Measurements from ENCODE around the gene BRD7. TPM values are rescaled to one million over a fixed set of nuclear protein-coding genes. Genes with fewer than 3 reads are reported as not detected.
A peak's percentile ranks its signal among the peaks of the same experiment; 100 is the strongest.

Gene BRD7
- total and polyA plus RNA-seq, 2 of the 13 experiments (the other 11 are each of a cell fraction or from before 2014, with no cell fraction given): 82.3 to 149 TPM

- TF ChIP-seq ARID5B (CRISPR knock-in tag; IDR thresholded peaks at IDR 0.05) (no peak), ZNF597 (CRISPR knock-in tag; IDR thresholded peaks at IDR 0.05) (no peak), ZNF749 (CRISPR knock-in tag; IDR thresholded peaks at IDR 0.05; ENCODE audit: borderline replicate concordance) (no peak), ZNF879 (CRISPR knock-in tag; IDR thresholded peaks at IDR 0.05) (no peak), ZBTB2 (CRISPR knock-in tag; IDR thresholded peaks at IDR 0.05; ENCODE audit: low read depth) (no peak), ZNF570 (CRISPR knock-in tag; IDR thresholded peaks at IDR 0.05; ENCODE audit: borderline replicate concordance) (no peak), BRCA1 (CRISPR knock-in tag; IDR thresholded peaks at IDR 0.05) (no peak; the same call in 1 of the 2 replicates), ZNF331 (CRISPR knock-in tag; IDR thresholded peaks at IDR 0.05) (no peak), NFYB (CRISPR knock-in tag; IDR thresholded peaks at IDR 0.05) (no peak), HIVEP1 (CRISPR knock-in tag; IDR thresholded peaks at IDR 0.05) (peak; percentile 48; the same call in 1 of the 2 replicates), IRF2 (CRISPR knock-in tag; IDR thresholded peaks at IDR 0.05) (no peak), CENPT (CRISPR knock-in tag; IDR thresholded peaks at IDR 0.05; ENCODE audit: low read depth) (no peak), SMAD3 (CRISPR knock-in tag; IDR thresholded peaks at IDR 0.05) (no peak), MAZ (IDR thresholded peaks at IDR 0.05; ENCODE audit: borderline replicate concordance, low read depth, low read length) (no peak), MAZ (CRISPR knock-in tag; IDR thresholded peaks at IDR 0.05; ENCODE audit: low read depth) (peak; percentile 46; the same call in 1 of the 2 replicates), DMTF1 (CRISPR knock-in tag; IDR thresholded peaks at IDR 0.05) (peak; percentile 76; the same call in 1 of the 2 replicates), SAP130 (CRISPR knock-in tag; IDR thresholded peaks at IDR 0.05; ENCODE audit: low read depth) (0 out of 2 replicates have a peak, but pooled peaks have one; percentile 2), ZNF530 (CRISPR knock-in tag; IDR thresholded peaks at IDR 0.05; ENCODE audit: low read depth) (no peak), RBFOX2 (IDR thresholded peaks at IDR 0.05; ENCODE audit: low read depth, low read length) (no peak), TBL1XR1 (IDR thresholded peaks at IDR 0.05; ENCODE audit: borderline replicate concordance, low read length, partially characterized antibody) (no peak)
These were observed 71.3 kb downstream of the BRD7 start (continued) for GRCh38 chr16:50297301-50298074.

Measured in HepG2 (cell line).